ENCODE results near the gene PAFAH1B2. TPM values are rescaled to one million over a fixed set of nuclear protein-coding genes. Genes with fewer than 3 reads are reported as not detected.
"Not testable (repeated sequence)": the region's sequence is repeated elsewhere in the genome, so short reads cannot be mapped to it uniquely, and the experiment has no call there.

PAFAH1B2 gene
- polyA plus RNA-seq, 1 donor from 2014 or later: 85.9 TPM

DNA sequence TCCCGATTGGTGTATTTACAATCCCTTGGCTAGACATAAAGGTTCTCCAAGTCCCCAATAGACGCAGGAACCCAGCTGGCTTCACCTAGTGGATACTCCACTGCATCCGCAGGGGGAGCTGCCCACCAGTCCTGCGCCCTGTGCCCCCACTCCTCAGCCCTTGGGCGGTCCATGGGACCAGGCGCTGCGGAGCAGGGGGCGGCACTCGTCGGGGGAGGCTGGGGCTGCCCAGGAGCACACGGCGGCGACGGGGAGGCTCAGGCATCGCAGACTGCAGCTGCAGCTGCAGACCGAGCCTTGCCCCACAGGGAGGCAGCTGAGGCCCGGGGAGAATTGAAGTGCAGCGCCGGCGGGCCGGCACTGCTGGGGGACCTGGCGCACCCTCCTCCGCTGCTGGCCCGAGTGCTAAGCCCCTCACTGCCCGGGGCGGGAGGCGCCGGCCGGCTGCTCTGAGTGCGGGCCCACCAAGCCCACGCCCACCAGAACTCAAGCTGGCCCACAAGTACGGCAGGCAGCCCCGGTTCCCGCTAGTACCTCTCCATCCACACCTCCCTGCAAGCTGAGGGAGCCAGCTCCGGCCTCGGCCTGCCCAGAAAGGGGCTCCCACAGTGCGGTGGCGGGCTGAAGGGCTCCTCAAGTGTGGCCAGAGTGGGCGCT is 33.7 kb upstream of the PAFAH1B2 start:
- no peak overlapping the region for H3K4me3 ChIP-seq (ENCODE audit: low read length)
- no peaks in the 10 kb centered on the region for H3K27me3 ChIP-seq (ENCODE audit: insufficient read depth, low read depth, low read length)
- no peaks in the 10 kb centered on the region for H3K9me2 ChIP-seq (ENCODE audit: insufficient read depth, low read length)
- no peaks in the 10 kb centered on the region for H3K36me3 ChIP-seq (ENCODE audit: insufficient read depth, low read length)
- H4K20me1 ChIP-seq (ENCODE audit: insufficient read depth): no peaks in the 10 kb centered on the region
- TF ChIP-seq MXI1 (conservative IDR thresholded peaks at IDR 0.05; ENCODE audit: poor library complexity, severe bottlenecking) (no peak), POLR2AphosphoS5 (IDR thresholded peaks at IDR 0.05) (no peak), EZH2 (IDR thresholded peaks at IDR 0.05; ENCODE audit: borderline replicate concordance, insufficient read depth, low read length, poor library complexity, severe bottlenecking) (no peak), EP300 (conservative IDR thresholded peaks at IDR 0.05; ENCODE audit: poor library complexity, severe bottlenecking) (no peak), REST (IDR thresholded peaks at IDR 0.05; ENCODE audit: borderline replicate concordance) (no peak), RAD21 (conservative IDR thresholded peaks at IDR 0.05) (no peak), SMC3 (conservative IDR thresholded peaks at IDR 0.05; ENCODE audit: poor library complexity) (no peak), TAF1 (IDR thresholded peaks at IDR 0.05; ENCODE audit: low read depth) (no peak)
- TF ChIP-seq, protein P1, sequence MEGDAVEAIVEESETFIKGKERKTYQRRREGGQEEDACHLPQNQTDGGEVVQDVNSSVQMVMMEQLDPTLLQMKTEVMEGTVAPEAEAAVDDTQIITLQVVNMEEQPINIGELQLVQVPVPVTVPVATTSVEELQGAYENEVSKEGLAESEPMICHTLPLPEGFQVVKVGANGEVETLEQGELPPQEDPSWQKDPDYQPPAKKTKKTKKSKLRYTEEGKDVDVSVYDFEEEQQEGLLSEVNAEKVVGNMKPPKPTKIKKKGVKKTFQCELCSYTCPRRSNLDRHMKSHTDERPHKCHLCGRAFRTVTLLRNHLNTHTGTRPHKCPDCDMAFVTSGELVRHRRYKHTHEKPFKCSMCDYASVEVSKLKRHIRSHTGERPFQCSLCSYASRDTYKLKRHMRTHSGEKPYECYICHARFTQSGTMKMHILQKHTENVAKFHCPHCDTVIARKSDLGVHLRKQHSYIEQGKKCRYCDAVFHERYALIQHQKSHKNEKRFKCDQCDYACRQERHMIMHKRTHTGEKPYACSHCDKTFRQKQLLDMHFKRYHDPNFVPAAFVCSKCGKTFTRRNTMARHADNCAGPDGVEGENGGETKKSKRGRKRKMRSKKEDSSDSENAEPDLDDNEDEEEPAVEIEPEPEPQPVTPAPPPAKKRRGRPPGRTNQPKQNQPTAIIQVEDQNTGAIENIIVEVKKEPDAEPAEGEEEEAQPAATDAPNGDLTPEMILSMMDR (IDR thresholded peaks at IDR 0.05; ENCODE audit: poor library complexity, severe bottlenecking): no peak
- no peak overlapping the region for H3K27ac ChIP-seq (ENCODE audit: low read length)
- no peak overlapping the region for H3K9ac ChIP-seq (ENCODE audit: low read length)
- H3K79me2 ChIP-seq (replicated peaks; ENCODE audit: insufficient read depth, low read length): no peaks in the 10 kb centered on the region
- H2AFZ ChIP-seq (ENCODE audit: low read depth, low read length): no peak overlapping the region
- no peaks in the 10 kb centered on the region for H3K9me3 ChIP-seq (ENCODE audit: low read length)
- H3K4me2 ChIP-seq (ENCODE audit: low read length): no peak overlapping the region
- H3F3A ChIP-seq (ENCODE audit: insufficient read depth, low read length, poor library complexity, severe bottlenecking): no peaks in the 10 kb centered on the region

- not testable (repeated sequence) for H3K4me3 ChIP-seq (ENCODE audit: low read length); H3F3A ChIP-seq (ENCODE audit: insufficient read depth, low read length, poor library complexity, severe bottlenecking); H3K36me3 ChIP-seq (ENCODE audit: insufficient read depth, low read length); H3K27me3 ChIP-seq (ENCODE audit: insufficient read depth, low read depth, low read length); H2AFZ ChIP-seq (ENCODE audit: low read depth, low read length); H3K4me2 ChIP-seq (ENCODE audit: low read length); H3K9ac ChIP-seq (ENCODE audit: low read length); H3K9me2 ChIP-seq (ENCODE audit: insufficient read depth, low read length); H3K79me2 ChIP-seq (replicated peaks; ENCODE audit: insufficient read depth, low read length); H3K27ac ChIP-seq (ENCODE audit: low read length); H4K20me1 ChIP-seq (ENCODE audit: insufficient read depth); H3K9me3 ChIP-seq (ENCODE audit: low read length)
Measured at GRCh38 chr11:117112497-117112896, 31.6 kb upstream of the PAFAH1B2 start.

DNA sequence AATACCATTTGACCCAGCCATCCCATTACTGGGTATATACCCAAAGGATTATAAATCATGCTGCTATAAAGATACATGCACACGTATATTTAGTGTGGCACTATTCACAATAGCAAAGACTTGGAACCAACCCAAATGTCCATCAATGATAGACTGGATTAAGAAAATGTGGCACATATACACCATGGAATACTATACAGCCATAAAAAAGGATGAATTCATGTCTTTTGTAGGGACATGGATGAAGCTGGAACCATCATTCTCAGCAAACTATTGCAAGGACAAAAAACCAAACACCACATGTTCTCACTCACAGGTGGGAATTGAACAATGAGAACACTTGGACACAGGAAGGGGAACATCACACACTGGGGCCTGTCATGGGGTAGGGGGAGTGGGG is 31.1 kb upstream of the PAFAH1B2 start:
- not testable (repeated sequence) for H3K27ac ChIP-seq (ENCODE audit: low read length); H3F3A ChIP-seq (ENCODE audit: insufficient read depth, low read length, poor library complexity, severe bottlenecking); H3K36me3 ChIP-seq (ENCODE audit: insufficient read depth, low read length); H2AFZ ChIP-seq (ENCODE audit: low read depth, low read length); H3K4me3 ChIP-seq (ENCODE audit: low read length); H3K9me2 ChIP-seq (ENCODE audit: insufficient read depth, low read length); H3K4me2 ChIP-seq (ENCODE audit: low read length); H3K79me2 ChIP-seq (replicated peaks; ENCODE audit: insufficient read depth, low read length); H3K9ac ChIP-seq (ENCODE audit: low read length); H3K9me3 ChIP-seq (ENCODE audit: low read length); H4K20me1 ChIP-seq (ENCODE audit: insufficient read depth); H3K27me3 ChIP-seq (ENCODE audit: insufficient read depth, low read depth, low read length)
